Left cardiac atrium (tissue), 4 donors: Measurements from ENCODE around the gene HCAR1. TPM values are rescaled to one million over a fixed set of nuclear protein-coding genes. Genes with fewer than 3 reads are reported as not detected.
"Not testable (repeated sequence)": the region's sequence is repeated elsewhere in the genome, so short reads cannot be mapped to it uniquely, and the experiment has no call there.

Experiments
- ATAC-seq, 2 donors: fragments of 200-7000 bp; cut with Tn5 transposase; one replicate each; pipeline ENCODE4 v1.9.1; 2020; ENCODE audit warnings: mild to moderate bottlenecking in 2 of 2, moderate library complexity in 2 of 2
- DNase-seq: peaks from one replicate; pipeline ENCODE4 v3.0.0-alpha.2; 2020
- intact Hi-C, 2 donors: fragments of 100-400 bp; cut with DNase I; formaldehyde crosslinking; loops; one replicate each; pipeline versions ENCODE4 v1.14.1 to v1.15.1; 2022 to 2023
- total RNA-seq, 2 donors: library from RNA; stranded (reverse); fragmentation: NEBNext Ultra II Directional; extraction: Animal tissue kit (Norgen Biotek cat#: 25700); gene quantifications; one replicate each; pipeline ENCODE4 v1.2.1, GENCODE V29; 2021
- donor health status: DM: no; HTN: yes; CAD: no.
- donor health status: DM: no; HTN: yes; CAD: no; lungs with severe emphysema.
- donor health status: DM: yes; HTN: yes; CAD: no.
- donor health status: Dilated cardiomyopathy.

The HCAR1 gene
- total RNA-seq, 2 donors from 2014 or later: 0.50 to 1.4 TPM

DNA sequence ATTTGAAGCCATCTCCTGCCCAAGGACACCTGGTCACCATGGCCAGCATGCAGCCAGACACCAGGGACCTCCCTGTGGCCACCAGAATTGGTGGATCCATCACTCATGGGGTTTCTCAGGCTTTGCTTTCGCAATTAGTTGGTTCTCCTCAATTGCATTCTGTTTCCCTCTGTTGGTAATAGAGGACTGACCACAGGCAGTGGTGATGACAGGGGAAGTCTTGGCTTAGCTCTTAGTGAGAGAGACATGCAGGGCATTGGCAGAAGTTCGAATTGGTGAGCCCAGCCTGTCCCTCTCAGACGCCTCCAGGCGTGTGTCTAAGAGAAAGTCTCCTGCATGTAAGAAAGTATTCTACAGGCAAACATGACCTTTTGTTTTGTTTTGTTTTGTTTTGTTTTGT is 48.8 kb downstream of the HCAR1 start:
- intact Hi-C loops: no loop called here
- no peak for DNase-seq
- peak in 1 of 2 donors; percentile 80 for ATAC-seq

DNA sequence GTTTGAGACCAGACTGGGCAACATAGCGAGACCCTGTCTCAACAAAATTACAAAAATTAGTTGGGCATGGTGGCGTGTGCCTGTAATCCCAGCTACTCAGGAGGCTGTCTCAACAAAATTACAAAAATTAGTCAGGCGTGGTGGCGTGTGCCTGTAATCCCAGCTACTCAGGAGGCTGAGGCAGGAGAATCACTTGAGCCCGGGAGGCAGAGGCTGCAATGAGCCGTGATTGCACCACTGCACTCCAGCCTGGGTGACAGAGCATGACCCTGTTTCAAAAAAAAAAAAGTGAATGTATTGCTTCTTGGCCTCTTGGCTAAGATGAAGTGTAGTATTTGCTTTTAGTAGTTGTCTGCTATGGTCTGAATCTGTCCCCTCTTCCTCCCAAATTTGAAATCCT is 49.7 kb downstream of the HCAR1 start:
- DNase-seq, ATAC-seq, intact Hi-C loops: not testable (repeated sequence)

DNA sequence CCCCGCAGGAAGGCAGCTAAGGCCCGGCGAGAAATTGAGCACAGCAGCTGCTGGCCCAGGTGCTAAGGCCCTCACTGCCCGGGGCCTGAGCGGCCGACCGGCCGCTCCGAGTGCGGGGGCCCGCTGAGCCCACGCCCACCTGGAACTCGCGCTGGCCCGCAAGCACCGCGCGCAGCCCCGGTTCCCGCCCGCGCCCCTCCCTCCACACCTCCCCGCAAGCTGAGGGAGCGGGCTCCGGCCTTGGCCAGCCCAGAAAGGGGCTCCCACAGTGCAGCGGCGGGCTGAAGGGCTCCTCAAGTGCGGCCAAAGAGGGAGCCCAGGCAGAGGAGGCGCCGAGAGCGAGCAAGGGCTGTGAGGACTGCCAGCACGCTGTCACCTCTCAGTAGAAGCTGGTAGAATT is 53.9 kb downstream of the HCAR1 start:
- ATAC-seq, DNase-seq, intact Hi-C loops: not testable (repeated sequence)

Other genes starting within 250 kb of the HCAR1 start
- gene ZCCHC8, start 229.9 kb downstream of the HCAR1 start, total RNA-seq: 10 to 100 TPM; 10.9 to 11.5 TPM
- gene RSRC2, start 203.9 kb downstream of the HCAR1 start, total RNA-seq: 10 to 100 TPM; 35.8 to 43.8 TPM
- 1 to 10 TPM; 4.1 to 5.7 TPM for gene KNTC1, start 203.6 kb downstream of the HCAR1 start, total RNA-seq
- gene HCAR2, start 27.5 kb downstream of the HCAR1 start, total RNA-seq: 1 to 10 TPM; 3.3 to 4.4 TPM
- gene HCAR3, start 14.0 kb downstream of the HCAR1 start, total RNA-seq: 1 to 10 TPM in 1 of 2 donors, under 1 TPM in 1; 0.29 to 1.4 TPM
- gene DENR, start 22.0 kb upstream of the HCAR1 start, total RNA-seq: 10 to 100 TPM; 22.9 to 26.5 TPM
- under 1 TPM; 0.74 to 0.81 TPM for gene CCDC62, start 43.7 kb upstream of the HCAR1 start, total RNA-seq
- 10 to 100 TPM; 24.9 to 38.9 TPM for gene HIP1R, start 104.6 kb upstream of the HCAR1 start, total RNA-seq
- 10 to 100 TPM; 20.5 to 22.7 TPM for gene VPS37B, start 165.3 kb upstream of the HCAR1 start, total RNA-seq
- gene ABCB9, start 235.6 kb upstream of the HCAR1 start, total RNA-seq: 1 to 10 TPM; 5.7 to 5.8 TPM
- 10 to 100 TPM; 10.5 to 14.1 TPM for gene OGFOD2, start 244.4 kb upstream of the HCAR1 start, total RNA-seq
- 100 to 1,000 TPM; 159 to 176 TPM for gene ARL6IP4, start 249.8 kb upstream of the HCAR1 start, total RNA-seq